Subcutaneous adipose tissue (tissue), 4 donors: ENCODE results near the gene IL22RA1. TPM values are rescaled to one million over a fixed set of nuclear protein-coding genes. Genes with fewer than 3 reads are reported as not detected.

Experiments used
- CTCF ChIP-seq: fragments of 450-650 bp; IDR thresholded peaks from one replicate; pipeline ENCODE4 v1.5.1; 2016; ENCODE audit warnings: low read depth, mild to moderate bottlenecking, control low read depth, antibody characterized with exemption, moderate library complexity
- total RNA-seq, 4 donors: library from RNA; depleted of rRNA; stranded (reverse); fragments of >200 nt; gene quantifications; one replicate each; pipeline ENCODE4 v1.1.0, GENCODE V29; 2016

IL22RA1 gene
- total RNA-seq, 4 donors from 2014 or later, result 0.19 TPM; not detected in 3

- no peak for TF ChIP-seq CTCF
Measured at GRCh38 chr1:24165500-24165899, 22.6 kb upstream of the IL22RA1 start.

- TF ChIP-seq CTCF, result no peak
Measured at GRCh38 chr1:24164004-24164403, 21.1 kb upstream of the IL22RA1 start.

- TF ChIP-seq CTCF, result no peak
Measured at GRCh38 chr1:24162201-24162600, 19.3 kb upstream of the IL22RA1 start.

- no peak for TF ChIP-seq CTCF
Measured at GRCh38 chr1:24161270-24161669, 18.3 kb upstream of the IL22RA1 start.

GRCh38 chr1:24159366-24159765 lies 16.4 kb upstream of the IL22RA1 start:
- no peak for TF ChIP-seq CTCF

- no peak for TF ChIP-seq CTCF
Measured at GRCh38 chr1:24157918-24158481, 15.1 kb upstream of the IL22RA1 start.

- no peak for TF ChIP-seq CTCF
Measured at GRCh38 chr1:24156542-24157260, 13.8 kb upstream of the IL22RA1 start.
